ENCODE measurements around the gene RNASE13.

DNA sequence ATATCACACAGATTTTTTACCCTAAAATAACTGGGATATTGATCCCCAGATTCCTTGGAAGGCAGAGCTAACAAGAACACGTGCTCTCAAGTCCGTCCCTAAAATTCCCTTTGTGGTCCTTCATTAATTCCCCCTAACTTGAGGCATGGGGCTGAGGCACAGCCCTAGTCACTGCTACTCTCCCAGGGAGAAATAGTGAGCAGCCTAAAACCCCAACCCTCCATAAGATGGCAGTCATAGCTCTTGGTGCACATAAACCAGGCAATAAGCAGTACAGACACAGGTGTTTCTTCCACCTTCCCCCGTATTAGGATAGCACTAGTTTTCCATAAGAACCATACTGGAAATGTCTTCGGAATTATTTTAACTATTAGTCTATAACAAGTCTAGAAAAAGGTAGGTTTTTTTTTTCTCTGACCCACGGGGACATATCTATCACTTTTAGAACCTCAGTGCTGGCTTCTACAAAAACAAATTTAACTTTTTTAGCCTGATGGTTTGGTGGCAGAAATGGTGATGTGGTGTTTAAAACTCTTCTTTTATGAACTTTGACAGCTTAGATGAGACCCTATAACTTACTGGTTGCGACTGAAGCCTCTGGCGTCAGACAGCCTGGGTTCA is 32.4 kb upstream of the RNASE13 start:
- TF ChIP-seq POLR2A (IDR thresholded peaks at IDR 0.05): no peak
- TF ChIP-seq POLR2AphosphoS5 (IDR thresholded peaks at IDR 0.05): no peak
- TF ChIP-seq, protein P1, sequence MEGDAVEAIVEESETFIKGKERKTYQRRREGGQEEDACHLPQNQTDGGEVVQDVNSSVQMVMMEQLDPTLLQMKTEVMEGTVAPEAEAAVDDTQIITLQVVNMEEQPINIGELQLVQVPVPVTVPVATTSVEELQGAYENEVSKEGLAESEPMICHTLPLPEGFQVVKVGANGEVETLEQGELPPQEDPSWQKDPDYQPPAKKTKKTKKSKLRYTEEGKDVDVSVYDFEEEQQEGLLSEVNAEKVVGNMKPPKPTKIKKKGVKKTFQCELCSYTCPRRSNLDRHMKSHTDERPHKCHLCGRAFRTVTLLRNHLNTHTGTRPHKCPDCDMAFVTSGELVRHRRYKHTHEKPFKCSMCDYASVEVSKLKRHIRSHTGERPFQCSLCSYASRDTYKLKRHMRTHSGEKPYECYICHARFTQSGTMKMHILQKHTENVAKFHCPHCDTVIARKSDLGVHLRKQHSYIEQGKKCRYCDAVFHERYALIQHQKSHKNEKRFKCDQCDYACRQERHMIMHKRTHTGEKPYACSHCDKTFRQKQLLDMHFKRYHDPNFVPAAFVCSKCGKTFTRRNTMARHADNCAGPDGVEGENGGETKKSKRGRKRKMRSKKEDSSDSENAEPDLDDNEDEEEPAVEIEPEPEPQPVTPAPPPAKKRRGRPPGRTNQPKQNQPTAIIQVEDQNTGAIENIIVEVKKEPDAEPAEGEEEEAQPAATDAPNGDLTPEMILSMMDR (IDR thresholded peaks at IDR 0.05): no peak
- TF ChIP-seq EP300 (IDR thresholded peaks at IDR 0.05): no peak

All from suprapubic skin (tissue), 4 donors.